ENCODE results near the gene ATF6B. TPM values are rescaled to one million over a fixed set of nuclear protein-coding genes. Genes with fewer than 3 reads are reported as not detected.

ATF6B gene
- total and polyA plus RNA-seq, 2 of the 8 experiments (the other 6 are each of a cell fraction or from before 2014, with no cell fraction given), result 38.1 to 42.2 TPM

- TF ChIP-seq CTCF (IDR thresholded peaks at IDR 0.05; ENCODE audit: control extremely low read depth in 1 of 3, insufficient read depth in 1 of 3, low read depth in 1 of 3, low read length in 3 of 3) (peak in 1 of 3 experiments; percentile 25; a peak in 1 of 4 replicates), EZH2 (IDR thresholded peaks at IDR 0.05; ENCODE audit: low read depth, low read length, severe bottlenecking) (peak; percentile 33)
Observed at GRCh38 chr6:32149932-32150870, 22.2 kb upstream of the ATF6B start (continued).

Measured in H1 (cell line).